ENCODE results near the gene KCNH1. TPM values are rescaled to one million over a fixed set of nuclear protein-coding genes. Genes with fewer than 3 reads are reported as not detected.

The KCNH1 gene
- total RNA-seq, 1 donor from 2014 or later = not detected

DNA sequence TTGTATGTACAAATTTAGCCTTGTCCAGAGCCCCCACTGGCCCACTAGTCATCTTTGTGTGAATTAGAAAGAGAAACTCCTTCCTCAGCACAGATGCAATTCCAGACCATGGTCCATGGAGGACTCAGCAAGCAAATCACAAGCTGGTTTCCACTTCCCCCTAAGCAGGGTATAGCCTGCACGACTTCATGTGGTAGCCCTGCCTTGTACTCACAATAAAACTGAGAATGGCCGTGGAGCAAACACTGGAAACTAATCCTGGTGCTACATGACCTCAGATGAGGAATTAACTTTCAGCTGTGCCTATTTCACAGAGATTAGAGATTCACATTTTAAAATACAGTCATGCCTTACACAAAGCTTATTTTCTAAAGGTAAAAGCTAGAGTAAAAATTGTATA, 32.5 kb downstream of the KCNH1 start:
- H3K27ac ChIP-seq = no peak overlapping the region
- no peaks in the 10 kb centered on the region for H3K9me3 ChIP-seq
- intact Hi-C loops (cut with DNase I) = no loop called here
- TF ChIP-seq, protein P1, sequence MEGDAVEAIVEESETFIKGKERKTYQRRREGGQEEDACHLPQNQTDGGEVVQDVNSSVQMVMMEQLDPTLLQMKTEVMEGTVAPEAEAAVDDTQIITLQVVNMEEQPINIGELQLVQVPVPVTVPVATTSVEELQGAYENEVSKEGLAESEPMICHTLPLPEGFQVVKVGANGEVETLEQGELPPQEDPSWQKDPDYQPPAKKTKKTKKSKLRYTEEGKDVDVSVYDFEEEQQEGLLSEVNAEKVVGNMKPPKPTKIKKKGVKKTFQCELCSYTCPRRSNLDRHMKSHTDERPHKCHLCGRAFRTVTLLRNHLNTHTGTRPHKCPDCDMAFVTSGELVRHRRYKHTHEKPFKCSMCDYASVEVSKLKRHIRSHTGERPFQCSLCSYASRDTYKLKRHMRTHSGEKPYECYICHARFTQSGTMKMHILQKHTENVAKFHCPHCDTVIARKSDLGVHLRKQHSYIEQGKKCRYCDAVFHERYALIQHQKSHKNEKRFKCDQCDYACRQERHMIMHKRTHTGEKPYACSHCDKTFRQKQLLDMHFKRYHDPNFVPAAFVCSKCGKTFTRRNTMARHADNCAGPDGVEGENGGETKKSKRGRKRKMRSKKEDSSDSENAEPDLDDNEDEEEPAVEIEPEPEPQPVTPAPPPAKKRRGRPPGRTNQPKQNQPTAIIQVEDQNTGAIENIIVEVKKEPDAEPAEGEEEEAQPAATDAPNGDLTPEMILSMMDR (IDR thresholded peaks at IDR 0.05) = no peak
- H3K36me3 ChIP-seq = no peaks in the 10 kb centered on the region
- ATAC-seq = no peak
- no peak for DNase-seq
- H3K4me1 ChIP-seq = no peaks in the 10 kb centered on the region
- H3K4me3 ChIP-seq = no peak overlapping the region
- no peaks in the 10 kb centered on the region for H3K27me3 ChIP-seq (ENCODE audit: low read depth)

DNA sequence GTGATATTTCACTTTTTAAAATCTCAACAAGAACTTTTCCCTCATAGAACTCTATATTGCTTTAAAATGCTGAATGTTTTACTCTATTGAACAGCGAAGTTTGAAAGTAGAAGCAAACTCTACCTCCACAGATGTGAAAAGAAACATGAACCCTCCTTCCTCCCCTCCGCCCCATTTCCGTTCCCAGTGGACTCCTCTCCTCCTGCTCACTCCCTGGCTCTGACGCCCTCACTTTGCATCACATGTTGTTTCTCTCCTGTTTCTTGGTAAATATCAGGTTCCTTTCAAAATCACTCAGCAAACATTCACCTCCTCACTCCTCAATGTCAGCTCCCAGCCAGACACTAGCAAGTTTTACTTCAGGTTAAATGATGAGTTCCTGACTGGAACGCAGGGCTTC, 34.6 kb downstream of the KCNH1 start:
- Histone ChIP-seq H3K9me3 (no peaks in the 10 kb centered on the region), H3K4me1 (no peaks in the 10 kb centered on the region), H3K36me3 (no peaks in the 10 kb centered on the region), H3K27me3 (ENCODE audit: low read depth) (no peaks in the 10 kb centered on the region), H3K27ac (no peak overlapping the region), H3K4me3 (no peak overlapping the region)
- no peak for DNase-seq
- ATAC-seq = no peak
- intact Hi-C loops (cut with DNase I) = no loop called here
- TF ChIP-seq, protein P1 (IDR thresholded peaks at IDR 0.05) = no peak

DNA sequence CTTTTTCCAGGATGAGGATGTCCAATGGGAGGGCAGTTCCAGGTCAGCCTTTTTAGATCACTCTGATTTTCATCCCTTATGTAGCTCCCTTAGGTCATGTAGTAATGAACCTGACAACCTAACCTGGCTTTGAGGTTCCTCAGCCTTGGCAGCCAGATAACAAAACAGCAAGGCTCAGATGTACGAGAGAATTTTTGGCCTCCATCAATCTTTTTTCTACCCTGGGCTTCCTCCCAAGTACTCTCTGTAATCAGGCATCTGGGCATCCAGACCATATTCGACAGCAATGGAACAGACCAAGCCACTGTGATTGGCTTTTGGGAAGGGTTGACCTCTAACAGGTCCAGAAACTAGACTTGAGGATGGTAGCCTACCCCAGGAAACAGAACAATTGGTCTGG, 38.6 kb downstream of the KCNH1 start:
- no peak overlapping the region for H3K4me3 ChIP-seq
- H3K9me3 ChIP-seq = no peaks in the 10 kb centered on the region
- TF ChIP-seq, protein P1 (IDR thresholded peaks at IDR 0.05) = no peak
- H3K27ac ChIP-seq = no peak overlapping the region
- H3K4me1 ChIP-seq = no peaks in the 10 kb centered on the region
- H3K27me3 ChIP-seq (ENCODE audit: low read depth) = no peaks in the 10 kb centered on the region
- intact Hi-C loops (cut with DNase I) = no loop called here
- no peak for ATAC-seq
- H3K36me3 ChIP-seq = no peaks in the 10 kb centered on the region
- no peak for DNase-seq

DNA sequence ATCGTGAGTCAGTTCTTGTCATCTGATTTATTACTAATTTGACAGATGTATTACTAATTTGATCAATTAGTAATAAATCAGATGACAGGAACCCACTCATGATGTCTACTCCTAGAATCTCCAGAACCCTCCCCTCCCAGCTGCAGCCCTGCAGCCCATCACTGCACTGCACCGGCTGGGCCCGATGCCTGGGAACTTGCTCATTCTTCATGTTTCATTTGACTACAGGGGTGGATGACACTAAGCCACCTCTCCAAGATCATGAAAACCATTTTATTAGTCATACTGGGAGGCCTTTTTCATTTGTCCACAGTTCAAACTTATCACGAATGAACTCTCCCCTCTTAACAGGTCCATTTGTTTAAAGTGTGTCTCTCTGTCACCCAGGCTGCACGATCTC, 41.0 kb downstream of the KCNH1 start:
- ATAC-seq (no peak), DNase-seq (no peak)
- H3K4me1 ChIP-seq = no peaks in the 10 kb centered on the region
- no peaks in the 10 kb centered on the region for H3K36me3 ChIP-seq
- no peak overlapping the region for H3K27ac ChIP-seq
- H3K4me3 ChIP-seq = no peak overlapping the region
- H3K27me3 ChIP-seq (ENCODE audit: low read depth) = no peaks in the 10 kb centered on the region
- TF ChIP-seq, protein P1 (IDR thresholded peaks at IDR 0.05) = no peak
- intact Hi-C loops (cut with DNase I) = no loop called here
- no peaks in the 10 kb centered on the region for H3K9me3 ChIP-seq

DNA sequence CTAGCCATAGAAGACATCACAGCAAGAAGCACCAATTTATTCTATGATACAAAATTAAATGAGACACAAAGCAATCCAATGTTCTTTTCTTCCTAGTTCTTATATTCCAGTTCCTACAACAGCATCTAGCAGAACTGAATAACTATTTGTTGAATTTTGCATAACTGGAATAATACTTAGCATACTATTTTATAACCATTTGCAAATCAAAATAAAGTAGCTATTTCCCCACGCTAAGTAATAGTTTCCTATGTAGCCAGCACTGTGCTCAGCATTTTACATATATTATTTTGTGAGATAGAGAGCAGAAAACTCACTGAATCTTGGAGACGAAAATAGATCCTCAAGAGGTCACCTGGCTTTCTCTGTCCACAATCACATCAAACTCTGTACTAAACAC, 42.1 kb downstream of the KCNH1 start:
- DNase-seq = no peak
- Histone ChIP-seq H3K27ac (no peak overlapping the region), H3K4me1 (no peaks in the 10 kb centered on the region), H3K36me3 (no peaks in the 10 kb centered on the region), H3K9me3 (no peaks in the 10 kb centered on the region), H3K27me3 (ENCODE audit: low read depth) (no peaks in the 10 kb centered on the region), H3K4me3 (no peak overlapping the region)
- TF ChIP-seq, protein P1 (IDR thresholded peaks at IDR 0.05) = no peak
- ATAC-seq = no peak
- intact Hi-C loops (cut with DNase I) = no loop called here

DNA sequence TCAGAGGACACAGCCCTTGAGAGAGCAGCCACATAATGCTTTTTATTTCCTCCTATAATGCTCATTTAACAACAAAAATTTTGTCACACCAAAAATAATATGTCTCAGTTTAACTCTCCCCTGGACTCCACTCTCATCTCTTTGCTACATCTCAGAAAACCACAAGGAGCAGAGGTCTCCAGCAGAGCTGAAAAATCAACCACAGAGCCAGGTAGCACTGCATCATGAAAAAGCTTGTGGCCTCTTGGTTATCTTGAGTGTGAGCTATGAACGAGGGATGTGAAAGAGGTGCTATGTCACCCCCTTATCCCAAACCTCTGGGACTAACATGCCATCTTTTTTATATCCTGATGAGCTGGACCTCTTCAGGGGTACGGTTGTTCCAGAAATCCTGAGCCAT, 44.4 kb downstream of the KCNH1 start:
- Histone ChIP-seq H3K27me3 (ENCODE audit: low read depth) (no peaks in the 10 kb centered on the region), H3K4me3 (no peak overlapping the region), H3K27ac (no peak overlapping the region), H3K9me3 (no peaks in the 10 kb centered on the region), H3K4me1 (no peaks in the 10 kb centered on the region), H3K36me3 (no peaks in the 10 kb centered on the region)
- ATAC-seq = no peak
- intact Hi-C loops (cut with DNase I) = no loop called here
- no peak for DNase-seq
- TF ChIP-seq, protein P1 (IDR thresholded peaks at IDR 0.05) = no peak

Measured in lower lobe of right lung (tissue), 2 donors.